HCT116 (cell line): ENCODE data around the gene MRPS18A. TPM values are rescaled to one million over a fixed set of nuclear protein-coding genes. Genes with fewer than 3 reads are reported as not detected.

Source experiments
- ATAC-seq: fragments of 200-7000 bp; cut with Tn5 transposase; 2 replicates; pipeline ENCODE4 v1.9.1; 2020; ENCODE audit warnings: mild to moderate bottlenecking, moderate library complexity
- BruUV-seq: library from RNA; stranded (reverse); fragments of 400-500 nt; replicated peaks from 2 replicates; lab custom pipeline; 2021; lab: Mats Ljungman, UMichigan
- CTCF ChIA-PET: fragments of 300-600 bp; sonication (Branson Sonifier 250); formaldehyde crosslinking; loops from one replicate; lab custom pipeline; 2021; ENCODE audit warnings: antibody characterized with exemption; lab: Charles Lee
- POLR2A ChIA-PET: fragments of 300-600, 350-600 bp; sonication (Branson Sonifier 250); formaldehyde crosslinking; loops from one replicate; lab custom pipeline; 2021; ENCODE audit warnings: antibody characterized with exemption; lab: Charles Lee
- RAD21 ChIA-PET, 2 experiments: fragments of 300-600 bp; sonication (Branson Sonifier 250); formaldehyde crosslinking; loops; one replicate each; lab custom pipeline; 2023; ENCODE audit warnings: low total read pairs in 2 of 2; ENCODE audit not compliant: uncharacterized antibody in 2 of 2, unreplicated experiment in 2 of 2, low non-redundant PET in 1 of 2; lab: Charles Lee
- DNase-seq: peaks from one replicate; pipeline ENCODE4 v3.0.0-alpha.2; 2010; ENCODE audit warnings: low read depth, low spot score
- H2AFZ ChIP-seq: fragments of 200-600 bp; shearing (Covaris generic), sonication (generic); 2 replicates; pipeline ENCODE4 v1.6.1; 2017; ENCODE audit warnings: low read depth, mixed run types, mixed read lengths, antibody characterized with exemption, low read length; ENCODE audit not compliant: poor library complexity, severe bottlenecking
- H3K27ac ChIP-seq: 2 replicates; pipeline ENCODE4 v1.5.1; 2012; ENCODE audit warnings: low read depth, low read length
- H3K27me3 ChIP-seq: fragments of 200-600 bp; sonication (generic); 2 replicates; pipeline ENCODE4 v1.6.1; 2016; ENCODE audit warnings: mixed run types, low read length, mixed read lengths; ENCODE audit not compliant: insufficient read depth
- H3K36me3 ChIP-seq, 2 experiments: fragments of 200-500 bp in 1 of 2; fragments of 200-600 bp in 1 of 2; sonication (Bioruptor generic) in 1 of 2; sonication (generic) in 1 of 2; 2 replicates each; pipeline versions ENCODE4 v1.5.1 to v1.6.1; 2014 to 2016; ENCODE audit warnings: low read length in 2 of 2, inconsistent platforms in 1 of 2, mixed read lengths in 1 of 2, mixed run types in 1 of 2; ENCODE audit not compliant: insufficient read depth in 2 of 2, control insufficient read depth in 1 of 2
- H3K4me1 ChIP-seq, 2 experiments: fragments of 200-600 bp in 1 of 2; sonication (generic) in 1 of 2; 2 replicates each; pipeline versions ENCODE4 v1.5.1 to v1.6.1; 2012 to 2017; ENCODE audit warnings: low read length in 2 of 2, inconsistent platforms in 1 of 2, mild to moderate bottlenecking in 1 of 2, mixed read lengths in 1 of 2, mixed run types in 1 of 2, moderate library complexity in 1 of 2; ENCODE audit not compliant: insufficient read depth in 2 of 2, control insufficient read depth in 1 of 2
- H3K4me2 ChIP-seq: fragments of 200-600 bp; sonication (generic); 2 replicates; pipeline ENCODE4 v1.6.1; 2017; ENCODE audit warnings: mixed run types, low read length, mixed read lengths
- H3K4me3 ChIP-seq, 2 experiments: fragments of 200-600 bp in 1 of 2; sonication (generic) in 1 of 2; replicated peaks in 1 of 2; 2 replicates each; pipeline ENCODE4 v1.5.1; 2011 to 2016; ENCODE audit warnings: low read length in 2 of 2, control low read depth in 1 of 2, low read depth in 1 of 2, mild to moderate bottlenecking in 1 of 2, mixed read lengths in 1 of 2, mixed run types in 1 of 2
- H3K79me2 ChIP-seq: fragments of 200-600 bp; sonication (generic); 2 replicates; pipeline ENCODE4 v1.6.1; 2017; ENCODE audit warnings: mild to moderate bottlenecking, mixed run types, low read length, moderate library complexity, mixed read lengths; ENCODE audit not compliant: insufficient read depth
- H3K9ac ChIP-seq: fragments of 200-600 bp; sonication (generic); 2 replicates; pipeline ENCODE4 v1.6.1; 2016; ENCODE audit warnings: low read length, mixed read lengths
- H3K9me2 ChIP-seq: fragments of 200-600 bp; sonication (generic), shearing (Covaris generic); 2 replicates; pipeline ENCODE4 v1.6.1; 2017; ENCODE audit warnings: mixed run types, mild to moderate bottlenecking, moderate library complexity; ENCODE audit not compliant: insufficient read depth
- H3K9me3 ChIP-seq, 2 experiments: fragments of 200-500 bp in 1 of 2; fragments of 200-600 bp in 1 of 2; sonication (Bioruptor generic) in 1 of 2; sonication (generic) in 1 of 2; 2 replicates each; pipeline ENCODE4 v1.6.1; 2014 to 2017; ENCODE audit warnings: low read length in 2 of 2, mixed read lengths in 2 of 2, inconsistent platforms in 1 of 2, low read depth in 1 of 2, mild to moderate bottlenecking in 1 of 2, mixed run types in 1 of 2, moderate library complexity in 1 of 2; ENCODE audit not compliant: control insufficient read depth in 1 of 2, insufficient read depth in 1 of 2
- H4K20me1 ChIP-seq: fragments of 200-600 bp; sonication (generic), shearing (Covaris generic); 2 replicates; pipeline ENCODE4 v1.6.1; 2017; ENCODE audit warnings: mixed run types, mild to moderate bottlenecking, moderate library complexity; ENCODE audit not compliant: insufficient read depth
- CTCF ChIP-seq, 3 experiments: fragments of 200-600 bp in 1 of 3; sonication (generic) in 1 of 3; IDR thresholded peaks in 2 of 3; conservative IDR thresholded peaks in 1 of 3; 2 replicates each; pipeline ENCODE4 v1.5.1; 2012 to 2017; ENCODE audit warnings: low read depth in 2 of 3, low read length in 2 of 3, antibody characterized with exemption in 1 of 3, borderline replicate concordance in 1 of 3, control low read depth in 1 of 3, mild to moderate bottlenecking in 1 of 3, mixed read lengths in 1 of 3, mixed run types in 1 of 3, moderate library complexity in 1 of 3; ENCODE audit not compliant: insufficient read depth in 1 of 3
- RAD21 ChIP-seq: IDR thresholded peaks from 2 replicates; pipeline ENCODE4 v1.6.1; 2012; ENCODE audit warnings: low read depth, mild to moderate bottlenecking
- SRF ChIP-seq: IDR thresholded peaks from 2 replicates; pipeline ENCODE4 v1.6.1; 2012; ENCODE audit warnings: low read depth
- YY1 ChIP-seq: IDR thresholded peaks from 2 replicates; pipeline ENCODE4 v1.6.1; 2011; ENCODE audit warnings: low read length, low read depth, moderate library complexity, mild to moderate bottlenecking; ENCODE audit not compliant: insufficient replicate concordance; ENCODE audit errors: extremely low read depth
- intact Hi-C: fragments of 100-400 bp; cut with micrococcal nuclease; formaldehyde crosslinking; loops from 2 replicates; pipeline ENCODE4 v1.10.0; 2022
- total RNA-seq: library from RNA; stranded (reverse); gene quantifications from one replicate; pipeline ENCODE4 v1.2.1, GENCODE V29; 2021; ENCODE audit not compliant: unreplicated experiment

MRPS18A gene
- total RNA-seq, 1 experiment from 2014 or later = 63.0 TPM

DNA sequence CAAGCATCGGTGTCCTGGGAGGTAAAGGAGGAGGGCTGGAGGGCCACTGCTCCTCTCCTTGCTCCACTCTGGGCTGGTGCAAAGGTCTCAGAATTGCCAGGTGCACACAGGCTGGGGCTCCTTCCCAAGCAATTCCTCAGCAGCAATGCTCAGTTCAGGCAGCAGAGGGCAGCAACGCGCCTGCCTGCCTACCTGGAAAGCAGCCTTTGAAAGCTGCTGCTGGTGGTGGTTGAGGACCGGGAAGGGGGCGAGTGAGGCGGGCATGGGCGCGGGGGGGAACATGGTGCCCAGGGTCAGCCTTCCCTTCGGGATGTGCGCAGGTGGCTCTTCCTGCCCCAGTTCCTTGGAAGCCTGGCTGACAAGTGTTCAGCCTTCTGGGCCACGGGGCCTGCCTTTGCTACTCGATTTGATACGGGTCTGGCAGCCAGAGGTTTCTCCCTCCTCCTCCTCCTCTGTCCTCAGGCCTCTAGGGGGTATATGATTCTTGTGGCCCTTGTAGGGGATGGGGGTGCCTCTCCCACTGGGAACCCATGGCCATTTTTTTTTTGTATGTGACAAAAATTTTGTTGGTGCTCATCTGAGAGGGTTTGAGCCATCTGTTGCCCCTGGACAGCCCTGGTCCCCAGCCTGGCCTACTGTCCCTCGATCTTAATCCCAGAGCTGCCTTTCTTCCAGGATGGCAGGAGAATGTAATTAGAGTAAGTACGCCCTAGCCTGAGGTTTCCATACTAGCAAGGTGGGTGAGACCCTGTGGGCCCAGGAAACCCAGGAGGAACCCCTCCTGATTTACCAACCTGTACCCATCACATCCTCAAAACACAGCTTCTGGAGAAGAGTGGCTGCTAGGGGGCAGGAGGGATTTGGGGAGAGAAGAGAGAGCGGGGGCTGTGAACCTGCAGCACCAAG is 20.1 kb downstream of the MRPS18A start:
- H4K20me1 ChIP-seq = no peaks in the 10 kb centered on the region
- TF ChIP-seq RAD21 (peak; percentile 95), SRF (no peak), CTCF (IDR thresholded peaks at IDR 0.05 in 2 of 3, conservative IDR thresholded peaks at IDR 0.05 in 1 of 3; ENCODE audit: borderline replicate concordance in 1 of 3, insufficient read depth in 1 of 3, low read depth in 2 of 3, low read length in 2 of 3) (peak; percentile 89 to 97 (median 94)), YY1 (peak; percentile 17)
- TF ChIP-seq, all 23 proteins: peak for 3
- peaks cover 6 to 14% of the 10 kb centered on the region in 2 experiments; a peak in 2 of 4 replicates for H3K36me3 ChIP-seq
- ChIA-PET CTCF (interaction anchor here (0.6 to 4.6 kb wide), 29 partner anchors 10 to 412 kb away, joined by 3 to 45 read pairs (median 4); partner anchors contain the start of genes GTPBP2 and VEGFA), POLR2A (interaction anchor here (0.9 to 1.1 kb wide), 3 partner anchors 102 to 411 kb away, joined by 3 read pairs; partner anchors contain the start of gene VEGFA), RAD21 (interaction anchor here (1.0 to 1.3 kb wide), 2 partner anchors 412 kb away, joined by 3 to 4 read pairs; no protein-coding TSS in a partner anchor)
- no peaks in the 10 kb centered on the region for H3K79me2 ChIP-seq
- ATAC-seq (peak; percentile 68), DNase-seq (peak; percentile 43)
- H3K4me2 ChIP-seq = peak overlapping the region; percentile 69
- no peak overlapping the region; a peak in 1 of 4 replicates for H3K4me3 ChIP-seq
- no peak overlapping the region for H2AFZ ChIP-seq
- peaks cover 12 to 49% of the 10 kb centered on the region in 2 experiments for H3K4me1 ChIP-seq
- no peaks in the 10 kb centered on the region for H3K27me3 ChIP-seq
- no peak overlapping the region for H3K9ac ChIP-seq
- H3K27ac ChIP-seq = peak overlapping the region; percentile 49; the same call in 1 of the 2 replicates
- H3K9me2 ChIP-seq = no peaks in the 10 kb centered on the region
- H3K9me3 ChIP-seq = no peaks in the 10 kb centered on the region
- BruUV-seq = no TSS peak
- intact Hi-C loops = loop anchor here (1.0 to 5.0 kb wide), 4 partner anchors 93 to 765 kb away; no protein-coding TSS in a partner anchor
